Raji (cell line): ENCODE measurements around the gene ELFN1.

Source experiments
- POLR2A ChIP-seq: IDR thresholded peaks from 2 replicates; pipeline ENCODE4 v1.6.1; 2011; ENCODE audit warnings: low read depth, low read length, control low read depth; ENCODE audit not compliant: insufficient read depth

ELFN1 gene

GRCh38 chr7:1713502-1714484 lies 43.7 kb downstream of the ELFN1 start:
- no peak for TF ChIP-seq POLR2A

- no peak for TF ChIP-seq POLR2A
Observed at GRCh38 chr7:1714583-1715330, 44.7 kb downstream of the ELFN1 start.

GRCh38 chr7:1715331-1715625 lies 45.2 kb downstream of the ELFN1 start:
- no peak for TF ChIP-seq POLR2A

GRCh38 chr7:1715671-1716074 lies 45.6 kb downstream of the ELFN1 start:
- TF ChIP-seq POLR2A = no peak

GRCh38 chr7:1716263-1717094 lies 46.4 kb downstream of the ELFN1 start:
- no peak for TF ChIP-seq POLR2A

GRCh38 chr7:1717095-1717483 lies 47.0 kb downstream of the ELFN1 start:
- no peak for TF ChIP-seq POLR2A

- TF ChIP-seq POLR2A = no peak
Observed at GRCh38 chr7:1717903-1718676, 48.0 kb downstream of the ELFN1 start.

- no peak for TF ChIP-seq POLR2A
Observed at GRCh38 chr7:1719913-1720312, 49.8 kb downstream of the ELFN1 start.

- TF ChIP-seq POLR2A = no peak
Observed at GRCh38 chr7:1720326-1720725, 50.2 kb downstream of the ELFN1 start.

- TF ChIP-seq POLR2A = no peak
Observed at GRCh38 chr7:1721047-1721690, 51.1 kb downstream of the ELFN1 start.

GRCh38 chr7:1723254-1723653 lies 53.2 kb downstream of the ELFN1 start:
- no peak for TF ChIP-seq POLR2A

- TF ChIP-seq POLR2A = no peak
Observed at GRCh38 chr7:1724118-1724910, 54.2 kb downstream of the ELFN1 start.

GRCh38 chr7:1725199-1725690 lies 55.2 kb downstream of the ELFN1 start:
- TF ChIP-seq POLR2A = no peak

GRCh38 chr7:1725766-1726630 lies 55.9 kb downstream of the ELFN1 start:
- no peak for TF ChIP-seq POLR2A
